Liver (tissue), 9 donors: ENCODE data around the gene UNKL. TPM values are rescaled to one million over a fixed set of nuclear protein-coding genes. Genes with fewer than 3 reads are reported as not detected.
A peak's percentile ranks its signal among the peaks of the same experiment; 100 is the strongest.

Source experiments
- DNase-seq: peaks from one replicate; pipeline ENCODE4 v3.0.0-alpha.2; 2017; ENCODE audit warnings: low spot score
- H3K27ac ChIP-seq, 2 donors: one replicate each; pipeline ENCODE4 v1.7.0; 2013; ENCODE audit warnings: inconsistent platforms in 2 of 2, low read length in 2 of 2, control low read depth in 1 of 2, low read depth in 1 of 2, mild to moderate bottlenecking in 1 of 2
- H3K27me3 ChIP-seq, 4 donors: one replicate each; pipeline versions ENCODE4 v1.6.1 to v1.7.0; 2013; ENCODE audit warnings: low read length in 3 of 4, inconsistent platforms in 1 of 4, mild to moderate bottlenecking in 1 of 4, moderate library complexity in 1 of 4; ENCODE audit not compliant: control insufficient read depth in 4 of 4, insufficient read depth in 4 of 4
- H3K36me3 ChIP-seq, 4 donors: one replicate each; pipeline versions ENCODE4 v1.6.1 to v1.7.0; 2013; ENCODE audit warnings: low read length in 3 of 4, mild to moderate bottlenecking in 3 of 4, low read depth in 1 of 4, moderate library complexity in 1 of 4; ENCODE audit not compliant: control insufficient read depth in 4 of 4, insufficient read depth in 3 of 4
- H3K4me1 ChIP-seq, 4 donors: one replicate each; pipeline versions ENCODE4 v1.6.1 to v1.7.0; 2013; ENCODE audit warnings: low read length in 3 of 4, mild to moderate bottlenecking in 3 of 4, moderate library complexity in 1 of 4; ENCODE audit not compliant: control insufficient read depth in 4 of 4, insufficient read depth in 4 of 4
- H3K4me3 ChIP-seq, 3 donors: one replicate each; pipeline versions ENCODE4 v1.6.1 to v1.7.0; 2013; ENCODE audit warnings: low read length in 3 of 3, control low read depth in 1 of 3, low read depth in 1 of 3, mild to moderate bottlenecking in 1 of 3
- H3K9ac ChIP-seq, 2 donors: one replicate each; pipeline ENCODE4 v1.7.0; 2013; ENCODE audit warnings: low read length in 2 of 2, mild to moderate bottlenecking in 2 of 2, moderate library complexity in 2 of 2, control low read depth in 1 of 2, low read depth in 1 of 2
- H3K9me3 ChIP-seq, 4 donors: one replicate each; pipeline versions ENCODE4 v1.6.1 to v1.7.0; 2013; ENCODE audit warnings: low read length in 3 of 4; ENCODE audit not compliant: control insufficient read depth in 4 of 4
- ATF3 ChIP-seq: IDR thresholded peaks from 2 replicates; pipeline ENCODE4 v1.6.1; 2016; ENCODE audit warnings: antibody characterized with exemption
- CTCF ChIP-seq: fragments of 150-350 bp; IDR thresholded peaks from 2 replicates; pipeline ENCODE4 v1.5.1; 2017; ENCODE audit warnings: improper control_type of control experiment, low read depth, low read length; ENCODE audit not compliant: missing input control
- FOXA1 ChIP-seq: IDR thresholded peaks from 2 replicates; pipeline ENCODE4 v1.6.1; 2016; ENCODE audit warnings: antibody characterized with exemption
- FOXA2 ChIP-seq: IDR thresholded peaks from 2 replicates; pipeline ENCODE4 v1.6.1; 2016; ENCODE audit warnings: antibody characterized with exemption
- GABPA ChIP-seq, 2 donors: IDR thresholded peaks in 1 of 2; conservative IDR thresholded peaks in 1 of 2; 2 replicates each; pipeline ENCODE4 v1.6.1; 2016; ENCODE audit warnings: antibody characterized with exemption in 2 of 2, mild to moderate bottlenecking in 1 of 2, moderate library complexity in 1 of 2
- HNF4A ChIP-seq, 2 donors: conservative IDR thresholded peaks; 2 replicates each; pipeline ENCODE4 v1.6.1; 2016; ENCODE audit warnings: antibody characterized with exemption in 2 of 2, mild to moderate bottlenecking in 2 of 2
- HNF4G ChIP-seq: IDR thresholded peaks from 2 replicates; pipeline ENCODE4 v1.6.1; 2016; ENCODE audit warnings: antibody characterized with exemption
- JUND ChIP-seq, 2 donors: IDR thresholded peaks; 2 replicates each; pipeline ENCODE4 v1.6.1; 2016; ENCODE audit warnings: antibody characterized with exemption in 2 of 2
- MAX ChIP-seq: IDR thresholded peaks from 2 replicates; pipeline ENCODE4 v1.6.1; 2016; ENCODE audit warnings: antibody characterized with exemption
- NR2F2 ChIP-seq: IDR thresholded peaks from 2 replicates; pipeline ENCODE4 v1.6.1; 2016; ENCODE audit warnings: antibody characterized with exemption
- RAD21 ChIP-seq, 2 donors: IDR thresholded peaks; 2 replicates each; pipeline ENCODE4 v1.6.1; 2016; ENCODE audit warnings: antibody characterized with exemption in 2 of 2, mild to moderate bottlenecking in 2 of 2
- REST ChIP-seq: IDR thresholded peaks from 2 replicates; pipeline ENCODE4 v1.6.1; 2016; ENCODE audit warnings: antibody characterized with exemption, mild to moderate bottlenecking
- RXRA ChIP-seq, 2 donors: IDR thresholded peaks; 2 replicates each; pipeline ENCODE4 v1.6.1; 2017 to 2018; ENCODE audit warnings: antibody characterized with exemption in 2 of 2, mild to moderate bottlenecking in 1 of 2
- SP1 ChIP-seq: IDR thresholded peaks from 2 replicates; pipeline ENCODE4 v1.6.1; 2018; ENCODE audit warnings: antibody characterized with exemption, mild to moderate bottlenecking
- YY1 ChIP-seq: IDR thresholded peaks from 2 replicates; pipeline ENCODE4 v1.6.1; 2016; ENCODE audit warnings: antibody characterized with exemption, mild to moderate bottlenecking
- WGBS: extraction: QIAGEN DNeasy Blood & Tissue Kit; methylation state at CpG from one replicate; pipeline ENCODE4 v1.1.7; 2013; 5-methylcytosine and 5-hydroxymethylcytosine counted together
- polyA plus RNA-seq, 2 donors: library from polyadenylated mRNA; stranded (reverse) in 1 of 2; unstranded in 1 of 2; fragments of 200-250 nt in 1 of 2; fragments of >200 nt in 1 of 2; fragmentation: Nextera tagmentation in 1 of 2; extraction: Ambion mirVana in 1 of 2; gene quantifications; one replicate each; pipeline versions ENCODE4 v1.2.1 to v1.2.3, GENCODE V29; 2013 to 2015
- total RNA-seq, 2 donors: library from RNA; depleted of rRNA; stranded (reverse); fragments of >200 nt; gene quantifications; one replicate each; pipeline ENCODE4 v1.2.3, GENCODE V29; 2014
- TF ChIP-seq, protein P1 (sequence below): IDR thresholded peaks from 2 replicates; pipeline ENCODE4 v1.6.1; 2016; ENCODE audit warnings: antibody characterized with exemption
- donor health status: healthy.
- donor health status: healthy.
- donor health status: healthy.
- donor health status: healthy.
- donor health status: healthy.

Gene UNKL
- total RNA-seq (10 to 100 TPM in 1 of 2 donors, 1 to 10 TPM in 1; 7.1 to 14.7 TPM), polyA plus RNA-seq (1 to 10 TPM; 3.5 to 6.1 TPM)

- Histone ChIP-seq H3K36me3 (peaks cover 0 to 8% (median 5%) of the 10 kb centered on the region in 4 donors), H3K4me1 (peaks cover 3 to 16% (median 10%) of the 10 kb centered on the region in 4 donors), H3K9me3 (no peaks in the 10 kb centered on the region), H3K4me3 (peak within 1 kb of the TSS; percentile 61 to 100 (median 80)), H3K9ac (peak within 1 kb of the TSS in 1 of 2 donors; percentile 81), H3K27me3 (no peaks in the 10 kb centered on the region), H3K27ac (peak within 1 kb of the TSS; percentile 62 to 64)
- peak; percentile 79 for DNase-seq
- 4% methylated on average over 72 of the region's 72 CpGs for WGBS
- no peak for TF ChIP-seq YY1
- TF ChIP-seq HNF4A (conservative IDR thresholded peaks at IDR 0.05) = no peak
- TF ChIP-seq, protein P1, sequence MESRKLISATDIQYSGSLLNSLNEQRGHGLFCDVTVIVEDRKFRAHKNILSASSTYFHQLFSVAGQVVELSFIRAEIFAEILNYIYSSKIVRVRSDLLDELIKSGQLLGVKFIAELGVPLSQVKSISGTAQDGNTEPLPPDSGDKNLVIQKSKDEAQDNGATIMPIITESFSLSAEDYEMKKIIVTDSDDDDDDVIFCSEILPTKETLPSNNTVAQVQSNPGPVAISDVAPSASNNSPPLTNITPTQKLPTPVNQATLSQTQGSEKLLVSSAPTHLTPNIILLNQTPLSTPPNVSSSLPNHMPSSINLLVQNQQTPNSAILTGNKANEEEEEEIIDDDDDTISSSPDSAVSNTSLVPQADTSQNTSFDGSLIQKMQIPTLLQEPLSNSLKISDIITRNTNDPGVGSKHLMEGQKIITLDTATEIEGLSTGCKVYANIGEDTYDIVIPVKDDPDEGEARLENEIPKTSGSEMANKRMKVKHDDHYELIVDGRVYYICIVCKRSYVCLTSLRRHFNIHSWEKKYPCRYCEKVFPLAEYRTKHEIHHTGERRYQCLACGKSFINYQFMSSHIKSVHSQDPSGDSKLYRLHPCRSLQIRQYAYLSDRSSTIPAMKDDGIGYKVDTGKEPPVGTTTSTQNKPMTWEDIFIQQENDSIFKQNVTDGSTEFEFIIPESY = no peak
- TF ChIP-seq SP1 = no peak
- TF ChIP-seq FOXA2 = no peak
- no peak for TF ChIP-seq FOXA1
- no peak for TF ChIP-seq GABPA (IDR thresholded peaks at IDR 0.05 in 1 of 2, conservative IDR thresholded peaks at IDR 0.05 in 1 of 2)
- no peak for TF ChIP-seq REST
- TF ChIP-seq MAX = no peak
- no peak for TF ChIP-seq CTCF
- TF ChIP-seq NR2F2 = no peak
- no peak for TF ChIP-seq JUND (IDR thresholded peaks at IDR 0.05)
- TF ChIP-seq HNF4G = no peak
- TF ChIP-seq RXRA (IDR thresholded peaks at IDR 0.05) = no peak
- TF ChIP-seq RAD21 (IDR thresholded peaks at IDR 0.05) = no peak
Measured at GRCh38 chr16:1414532-1415260, at the start of gene UNKL. Gene UNKL (minus strand): TSS chr16:1414704. CDS start chr16:1414691, 13 bp downstream.

- 92% methylated on average over 24 of the region's 24 CpGs for WGBS
- peaks cover 0 to 28% (median 7%) of the 10 kb centered on the region in 4 donors for H3K36me3 ChIP-seq
- no peaks in the 10 kb centered on the region for H3K27me3 ChIP-seq
- H3K4me3 ChIP-seq = no peak overlapping the region
- H3K9me3 ChIP-seq = no peaks in the 10 kb centered on the region
- no peak overlapping the region for H3K27ac ChIP-seq
- no peak for DNase-seq
- H3K4me1 ChIP-seq = no peaks in the 10 kb centered on the region
- H3K9ac ChIP-seq = no peak overlapping the region
- TF ChIP-seq ATF3 = no peak
- no peak for TF ChIP-seq FOXA2
- no peak for TF ChIP-seq FOXA1
- TF ChIP-seq, protein P1 = no peak
- no peak for TF ChIP-seq JUND (IDR thresholded peaks at IDR 0.05)
- no peak for TF ChIP-seq RXRA (IDR thresholded peaks at IDR 0.05)
- no peak for TF ChIP-seq CTCF
Measured at GRCh38 chr16:1461146-1461545, 46.6 kb upstream of the UNKL start.
